AG09319 (cell line): ENCODE measurements around the gene LAMB4.

ENCODE experiments used
- DNase-seq: peaks from one replicate; pipeline ENCODE4 v3.0.0-alpha.2; 2010; ENCODE audit warnings: low read depth; ENCODE audit errors: extremely low read depth
- TF ChIP-seq, protein P1 (sequence below): IDR thresholded peaks from 2 replicates; pipeline ENCODE4 v1.5.1; 2011; ENCODE audit warnings: low read depth, mild to moderate bottlenecking, inconsistent platforms, low read length, moderate library complexity

Gene LAMB4

GRCh38 chr7:108079276-108079647, 50.9 kb downstream of the LAMB4 start:
- no peak for DNase-seq
- TF ChIP-seq, protein P1, sequence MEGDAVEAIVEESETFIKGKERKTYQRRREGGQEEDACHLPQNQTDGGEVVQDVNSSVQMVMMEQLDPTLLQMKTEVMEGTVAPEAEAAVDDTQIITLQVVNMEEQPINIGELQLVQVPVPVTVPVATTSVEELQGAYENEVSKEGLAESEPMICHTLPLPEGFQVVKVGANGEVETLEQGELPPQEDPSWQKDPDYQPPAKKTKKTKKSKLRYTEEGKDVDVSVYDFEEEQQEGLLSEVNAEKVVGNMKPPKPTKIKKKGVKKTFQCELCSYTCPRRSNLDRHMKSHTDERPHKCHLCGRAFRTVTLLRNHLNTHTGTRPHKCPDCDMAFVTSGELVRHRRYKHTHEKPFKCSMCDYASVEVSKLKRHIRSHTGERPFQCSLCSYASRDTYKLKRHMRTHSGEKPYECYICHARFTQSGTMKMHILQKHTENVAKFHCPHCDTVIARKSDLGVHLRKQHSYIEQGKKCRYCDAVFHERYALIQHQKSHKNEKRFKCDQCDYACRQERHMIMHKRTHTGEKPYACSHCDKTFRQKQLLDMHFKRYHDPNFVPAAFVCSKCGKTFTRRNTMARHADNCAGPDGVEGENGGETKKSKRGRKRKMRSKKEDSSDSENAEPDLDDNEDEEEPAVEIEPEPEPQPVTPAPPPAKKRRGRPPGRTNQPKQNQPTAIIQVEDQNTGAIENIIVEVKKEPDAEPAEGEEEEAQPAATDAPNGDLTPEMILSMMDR: no peak

- TF ChIP-seq, protein P1: no peak
- DNase-seq: no peak
These were observed 51.5 kb downstream of the LAMB4 start for GRCh38 chr7:108078691-108079090.

- DNase-seq: no peak
- TF ChIP-seq, protein P1: no peak
These were observed 51.9 kb downstream of the LAMB4 start for GRCh38 chr7:108078211-108078673.

DNA sequence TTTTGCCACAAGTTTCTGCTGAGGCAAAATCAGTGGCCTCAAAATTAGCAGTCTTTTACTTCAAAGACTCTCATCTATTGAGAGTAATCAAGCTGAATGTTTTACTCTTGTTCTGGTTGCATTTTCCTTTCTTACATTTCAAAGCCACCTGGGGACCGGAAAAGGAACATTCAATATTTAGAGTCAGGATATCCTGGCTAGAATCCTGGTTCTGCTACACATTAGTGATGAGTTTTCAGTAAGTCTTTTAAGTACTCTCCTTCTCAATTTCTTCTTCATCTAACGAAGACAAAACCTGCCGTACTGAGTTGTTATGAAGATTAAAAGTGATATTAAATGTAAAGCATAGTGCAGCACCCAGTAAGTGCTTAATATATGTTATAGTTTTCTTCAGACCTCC, 52.5 kb downstream of the LAMB4 start:
- TF ChIP-seq, protein P1: no peak
- no peak for DNase-seq

DNA sequence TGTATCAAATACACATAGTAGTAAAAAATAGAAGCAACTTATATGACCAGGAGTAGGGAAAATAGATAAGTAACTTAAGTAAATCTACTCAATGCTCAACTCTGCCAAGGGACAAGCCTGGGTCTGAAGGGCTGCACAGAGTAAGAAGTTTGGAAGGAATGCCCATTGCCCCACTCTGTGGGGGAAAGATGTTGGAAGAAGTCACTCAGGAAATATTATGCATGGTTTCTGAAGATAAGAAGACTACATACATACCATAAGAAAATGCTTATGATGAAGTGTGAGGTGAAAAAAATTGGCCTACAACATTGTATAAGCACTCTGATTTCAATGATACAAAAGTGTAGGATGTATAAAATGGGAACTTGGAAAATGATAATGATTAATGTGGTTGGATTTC, 54.0 kb downstream of the LAMB4 start:
- TF ChIP-seq, protein P1: no peak
- no peak for DNase-seq

GRCh38 chr7:108073305-108074070, 56.7 kb downstream of the LAMB4 start:
- DNase-seq: no peak
- TF ChIP-seq, protein P1: no peak

GRCh38 chr7:108072739-108073138, 57.4 kb downstream of the LAMB4 start:
- TF ChIP-seq, protein P1: no peak
- DNase-seq: no peak
